GM15510 (cell line): ENCODE results near the gene COL28A1.

Experiments
- POLR2A ChIP-seq: IDR thresholded peaks from 3 replicates; pipeline ENCODE4 v1.6.1; 2011; ENCODE audit warnings: borderline replicate concordance; ENCODE audit not compliant: insufficient read length; ENCODE audit errors: extremely low read depth

Gene COL28A1

GRCh38 chr7:7418997-7419396 is 116.7 kb downstream of the COL28A1 start:
- TF ChIP-seq POLR2A, result no peak

- no peak for TF ChIP-seq POLR2A
Observed at GRCh38 chr7:7417851-7418250, 117.8 kb downstream of the COL28A1 start.

DNA sequence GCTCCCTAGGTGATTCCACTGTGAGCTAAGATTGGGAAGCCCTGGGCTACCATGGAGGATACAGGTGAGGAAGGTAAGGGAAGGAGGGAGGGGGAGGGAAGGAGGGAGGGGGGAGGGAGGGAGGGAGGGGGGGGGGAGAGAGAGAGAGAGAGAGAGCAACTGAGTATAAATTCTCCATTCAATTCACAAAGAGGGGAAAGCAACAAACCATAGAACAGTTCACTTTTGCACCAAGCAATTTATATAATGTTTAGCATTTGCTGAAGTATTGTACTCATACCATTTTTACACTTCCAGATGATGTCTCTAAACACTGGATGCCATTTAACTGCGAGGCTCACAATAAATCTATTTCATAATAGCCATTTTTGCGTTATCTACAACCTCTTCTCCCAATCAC is 118.3 kb downstream of the COL28A1 start:
- TF ChIP-seq POLR2A, result no peak

GRCh38 chr7:7416031-7416858 is 119.4 kb downstream of the COL28A1 start:
- TF ChIP-seq POLR2A, result no peak

DNA sequence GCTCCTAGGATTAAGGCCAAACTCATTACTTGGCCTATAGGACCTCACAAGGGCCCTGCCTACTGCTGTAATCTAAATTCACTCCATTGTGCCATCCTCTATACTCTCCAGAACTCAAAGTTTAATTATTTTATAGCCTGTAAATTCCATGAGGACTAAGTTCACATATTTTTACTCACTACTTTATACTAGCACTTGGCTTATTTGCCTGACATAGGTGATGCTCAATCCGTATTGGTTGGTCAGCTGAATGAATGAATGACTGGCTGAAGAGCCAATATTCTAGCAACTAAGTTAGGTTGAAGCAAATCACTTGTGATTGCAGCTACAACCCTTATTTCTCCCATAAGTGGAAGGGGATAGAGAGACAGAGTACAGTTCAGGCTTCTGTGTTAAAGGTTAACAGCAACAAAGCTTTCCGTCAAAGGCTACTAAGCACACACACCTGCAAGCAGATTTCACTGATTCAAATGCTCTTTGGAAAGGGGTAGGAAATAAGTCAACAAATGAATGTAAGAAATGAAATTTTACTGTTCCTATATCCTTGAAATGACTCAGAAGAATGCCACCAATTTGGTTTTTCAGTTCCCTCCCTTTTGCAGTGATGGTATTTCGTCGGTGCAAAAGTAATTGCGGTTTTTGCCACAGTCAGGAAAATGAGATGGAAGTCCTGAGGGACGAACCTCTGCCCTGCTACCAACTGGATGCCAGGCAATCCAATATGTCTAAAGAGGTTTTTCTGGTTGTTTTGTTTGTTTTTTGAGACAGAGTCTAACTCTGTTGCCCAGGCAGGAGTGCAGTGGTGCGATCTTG is 120.7 kb downstream of the COL28A1 start:
- TF ChIP-seq POLR2A, result no peak

DNA sequence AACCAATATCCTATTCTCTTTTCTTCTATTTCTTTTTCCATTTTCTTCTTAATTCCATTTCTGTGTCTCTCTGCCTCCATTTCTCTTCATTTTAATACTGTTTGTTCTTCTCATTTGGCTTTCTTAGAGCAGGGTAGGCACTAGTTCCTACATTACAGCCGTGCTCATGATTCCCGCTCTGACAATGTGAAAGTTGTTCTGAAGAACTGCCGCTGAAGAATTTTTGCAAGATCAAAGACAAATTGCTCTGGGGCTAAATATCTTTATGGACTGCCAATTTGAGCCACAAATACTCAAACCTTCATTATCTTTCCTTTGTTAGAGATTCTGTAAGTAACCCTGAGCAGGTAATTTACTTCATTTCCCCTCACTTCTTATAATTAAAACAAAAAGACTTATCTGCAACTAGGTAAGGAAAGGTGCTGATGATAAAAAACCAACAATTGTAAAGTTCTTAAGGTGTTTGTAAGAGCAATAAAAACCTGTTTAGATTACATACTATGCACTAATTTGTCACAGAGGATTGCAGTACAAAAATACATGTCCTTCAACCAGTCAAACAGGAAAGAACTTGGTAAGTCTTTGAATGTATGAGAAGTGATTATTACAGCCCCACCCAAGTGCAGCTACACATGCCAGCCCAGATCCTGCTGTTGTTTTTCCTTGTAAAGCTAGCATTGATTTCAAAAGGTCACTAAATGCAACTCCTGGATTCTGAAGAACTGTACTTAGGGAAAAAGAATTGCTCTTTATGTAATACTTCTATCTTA is 127.5 kb downstream of the COL28A1 start:
- no peak for TF ChIP-seq POLR2A

DNA sequence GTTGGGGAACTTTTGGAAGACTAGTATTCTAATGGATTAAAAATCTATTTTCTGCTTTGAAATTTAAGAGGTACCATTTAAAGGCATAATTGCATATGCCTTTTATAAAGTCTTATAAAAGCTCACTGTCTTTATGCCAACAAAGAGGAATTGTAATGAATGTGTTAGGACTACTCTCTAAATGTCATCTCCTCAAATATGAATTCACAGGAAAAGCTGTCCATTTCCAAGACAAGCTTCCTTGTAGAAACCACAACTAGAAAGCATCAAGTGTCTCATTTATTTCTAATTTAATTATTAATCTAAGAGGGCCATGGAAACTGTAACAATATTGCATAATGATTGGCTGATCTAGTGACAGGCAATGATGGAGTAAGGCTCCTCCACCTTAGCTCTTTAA is 130.2 kb downstream of the COL28A1 start:
- no peak for TF ChIP-seq POLR2A

- no peak for TF ChIP-seq POLR2A
Observed at GRCh38 chr7:7399707-7400106, 136.0 kb downstream of the COL28A1 start.

GRCh38 chr7:7395785-7396184 is 139.9 kb downstream of the COL28A1 start:
- TF ChIP-seq POLR2A, result no peak

- no peak for TF ChIP-seq POLR2A
Observed at GRCh38 chr7:7385421-7385820, 150.3 kb downstream of the COL28A1 start.

- TF ChIP-seq POLR2A, result no peak
Observed at GRCh38 chr7:7384228-7384627, 151.4 kb downstream of the COL28A1 start.

- TF ChIP-seq POLR2A, result no peak
Observed at GRCh38 chr7:7375538-7375937, 160.1 kb downstream of the COL28A1 start.

DNA sequence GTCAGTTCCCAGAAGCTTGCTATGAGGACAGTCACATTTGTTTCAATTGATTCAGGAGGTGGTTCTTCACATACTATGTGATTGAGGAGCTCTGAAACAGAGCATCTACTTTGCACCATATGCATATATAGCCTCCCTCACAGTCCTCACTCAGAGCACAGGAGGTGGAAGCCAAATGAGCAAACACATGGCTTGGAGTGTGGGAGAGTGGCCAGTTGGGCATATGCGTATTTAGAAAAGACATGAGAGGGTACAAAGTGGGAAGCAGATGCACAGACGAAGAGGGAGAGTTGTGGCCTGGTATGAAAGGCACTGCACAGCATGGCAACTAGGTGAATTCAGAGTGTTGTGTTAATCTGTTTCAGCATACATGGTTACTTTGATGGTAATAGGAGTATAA is 165.6 kb downstream of the COL28A1 start:
- no peak for TF ChIP-seq POLR2A

DNA sequence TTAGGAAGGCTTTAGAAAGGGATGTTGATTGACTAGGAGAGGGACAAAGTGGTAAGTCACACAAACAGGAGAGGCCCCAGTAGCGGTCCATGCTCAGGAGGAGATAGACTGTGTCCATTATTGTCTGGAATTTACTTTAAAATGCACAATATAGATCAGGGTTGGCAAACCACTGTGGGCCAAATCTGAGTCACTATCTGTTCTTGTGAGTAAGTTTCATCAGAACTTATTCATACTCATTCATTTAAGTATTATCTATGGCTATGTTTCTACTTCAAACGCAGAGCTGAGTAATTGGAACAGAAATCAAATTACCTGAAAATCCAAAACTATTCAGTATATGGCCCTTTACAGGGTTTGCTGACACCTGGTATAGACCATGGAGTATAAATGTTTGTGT is 166.5 kb downstream of the COL28A1 start:
- no peak for TF ChIP-seq POLR2A

DNA sequence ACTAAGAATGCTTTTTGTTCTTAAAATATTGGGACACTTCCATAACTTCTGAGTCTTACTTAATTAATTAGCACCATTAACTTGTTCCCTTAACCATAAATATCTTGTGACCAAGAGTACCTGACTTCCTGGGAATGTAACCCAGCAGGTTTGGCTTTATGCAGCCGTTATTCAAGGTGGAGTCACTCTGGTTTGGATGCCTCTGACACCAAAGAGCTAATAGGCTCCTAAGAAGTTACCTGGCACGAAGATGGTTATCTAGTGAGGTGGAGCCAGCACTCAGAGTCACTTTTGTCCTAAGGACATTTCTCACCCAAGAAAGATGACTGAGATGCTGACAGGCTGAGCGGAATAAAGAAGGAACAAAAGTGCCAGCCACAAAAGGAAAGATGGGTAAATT is 181.0 kb downstream of the COL28A1 start:
- no peak for TF ChIP-seq POLR2A

- no peak for TF ChIP-seq POLR2A
Observed at GRCh38 chr7:7352845-7353244, 182.8 kb downstream of the COL28A1 start.

DNA sequence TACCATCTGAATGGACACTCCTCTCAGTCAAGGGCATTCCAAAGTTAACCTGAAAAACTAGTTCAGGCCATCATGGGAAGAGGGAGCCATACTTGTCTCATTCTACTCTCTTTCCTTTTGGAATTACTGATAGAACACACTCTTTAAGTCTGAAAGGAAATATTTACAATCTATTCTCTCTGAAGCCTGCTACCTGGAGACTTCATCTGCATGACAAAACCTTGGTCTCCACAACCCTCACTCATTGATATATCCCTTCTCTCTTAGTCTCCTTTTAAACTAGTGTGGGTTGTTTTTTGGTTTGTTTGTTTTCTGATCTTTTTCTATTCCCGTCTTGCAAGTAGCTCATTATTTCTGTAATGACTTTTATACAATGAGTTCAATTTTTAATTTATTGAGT is 183.8 kb downstream of the COL28A1 start:
- no peak for TF ChIP-seq POLR2A
